BE2C (cell line): Measurements from ENCODE around the gene LHFPL6.

Source experiments
- DNase-seq: peaks from one replicate; pipeline ENCODE4 v3.0.0-alpha.2; 2020
- H3K27me3 ChIP-seq: fragments of 250-450 bp; sonication (Bioruptor Pico); 2 replicates; pipeline ENCODE4 v1.5.1; 2020; ENCODE audit warnings: mild to moderate bottlenecking
- H3K36me3 ChIP-seq: fragments of 250-450 bp; sonication (Bioruptor Pico); 2 replicates; pipeline ENCODE4 v1.5.1; 2020; ENCODE audit warnings: mild to moderate bottlenecking
- H3K4me1 ChIP-seq: fragments of 250-450 bp; sonication (Bioruptor Pico); 2 replicates; pipeline ENCODE4 v1.5.1; 2020
- H3K4me3 ChIP-seq: 2 replicates; pipeline ENCODE4 v1.5.1; 2011; ENCODE audit warnings: low read depth, low read length
- H3K9me3 ChIP-seq: fragments of 250-450 bp; sonication (Bioruptor Pico); 2 replicates; pipeline ENCODE4 v1.5.1; 2020
- CTCF ChIP-seq: IDR thresholded peaks from 2 replicates; pipeline ENCODE4 v1.5.1; 2012; ENCODE audit warnings: mild to moderate bottlenecking, low read depth, low read length

The LHFPL6 gene

GRCh38 chr13:39329182-39329639 lies 273.8 kb downstream of the LHFPL6 start:
- Histone ChIP-seq H3K4me1 (no peaks in the 10 kb centered on the region), H3K27me3 (no peaks in the 10 kb centered on the region), H3K4me3 (no peak overlapping the region), H3K36me3 (no peaks in the 10 kb centered on the region), H3K9me3 (no peaks in the 10 kb centered on the region; the same call in 1 of the 2 replicates)
- TF ChIP-seq CTCF = no peak
- no peak for DNase-seq

- H3K4me3 ChIP-seq = no peak overlapping the region
These were observed 275.9 kb downstream of the LHFPL6 start for GRCh38 chr13:39327172-39327479.

GRCh38 chr13:39326469-39327171 lies 276.4 kb downstream of the LHFPL6 start:
- Histone ChIP-seq H3K27me3 (no peaks in the 10 kb centered on the region), H3K4me3 (no peak overlapping the region), H3K4me1 (no peaks in the 10 kb centered on the region), H3K9me3 (no peaks in the 10 kb centered on the region; the same call in 1 of the 2 replicates), H3K36me3 (no peaks in the 10 kb centered on the region)
- TF ChIP-seq CTCF = no peak
- DNase-seq = no peak

More at GRCh38 chr13:39327172-39327479, 275.9 kb downstream of the LHFPL6 start:
- Histone ChIP-seq H3K9me3 (no peaks in the 10 kb centered on the region; the same call in 1 of the 2 replicates), H3K36me3 (no peaks in the 10 kb centered on the region), H3K4me1 (no peaks in the 10 kb centered on the region), H3K27me3 (no peaks in the 10 kb centered on the region)
- no peak for TF ChIP-seq CTCF
- DNase-seq = no peak

GRCh38 chr13:39324806-39325311 lies 278.1 kb downstream of the LHFPL6 start:
- TF ChIP-seq CTCF = no peak
- DNase-seq = no peak

GRCh38 chr13:39322836-39323585 lies 280.0 kb downstream of the LHFPL6 start:
- DNase-seq = no peak
- Histone ChIP-seq H3K9me3 (no peaks in the 10 kb centered on the region; the same call in 1 of the 2 replicates), H3K4me1 (no peaks in the 10 kb centered on the region), H3K36me3 (no peaks in the 10 kb centered on the region), H3K4me3 (no peak overlapping the region), H3K27me3 (no peaks in the 10 kb centered on the region)
- no peak for TF ChIP-seq CTCF

More at GRCh38 chr13:39324806-39325311, 278.1 kb downstream of the LHFPL6 start:
- Histone ChIP-seq H3K27me3 (no peaks in the 10 kb centered on the region), H3K4me1 (no peaks in the 10 kb centered on the region), H3K36me3 (no peaks in the 10 kb centered on the region), H3K4me3 (no peak overlapping the region), H3K9me3 (no peaks in the 10 kb centered on the region; the same call in 1 of the 2 replicates)
